WTC11 (cell line): Measurements from ENCODE around the gene NDUFS7.

ENCODE experiments used
- ATF3 ChIP-seq: sonication (generic); formaldehyde crosslinking; conservative IDR thresholded peaks from 2 replicates; pipeline ENCODE4 v1.8.1; 2022; ENCODE audit warnings: mild to moderate bottlenecking, missing genetic modification reagents
- CBFB ChIP-seq: sonication (generic); formaldehyde crosslinking; IDR thresholded peaks from 2 replicates; pipeline ENCODE4 v1.8.1; 2022; ENCODE audit warnings: mild to moderate bottlenecking, low read depth, missing genetic modification reagents
- ESRRA ChIP-seq: sonication (generic); formaldehyde crosslinking; IDR thresholded peaks from 2 replicates; pipeline ENCODE4 v1.8.1; 2022; ENCODE audit warnings: mild to moderate bottlenecking, missing genetic modification reagents, borderline replicate concordance

- TF ChIP-seq ESRRA (CRISPR knock-in tag), result no peak
- TF ChIP-seq ATF3, result no peak
- TF ChIP-seq CBFB (CRISPR knock-in tag), result no peak
Observed at GRCh38 chr19:1356508-1356865, 27.2 kb upstream of the NDUFS7 start.
